GM12891 (cell line): ENCODE measurements around the gene GAR1.

ENCODE experiments used
- PAX5 ChIP-seq: IDR thresholded peaks from 2 replicates; pipeline ENCODE4 v1.6.1; 2011; ENCODE audit warnings: low read length, moderate library complexity, mild to moderate bottlenecking; ENCODE audit not compliant: insufficient read depth, severe bottlenecking
- POLR2A ChIP-seq: IDR thresholded peaks from 2 replicates; pipeline ENCODE4 v1.6.1; 2011; ENCODE audit warnings: low read depth, low read length, control low read depth
- POLR2AphosphoS5 ChIP-seq: IDR thresholded peaks from 2 replicates; pipeline ENCODE4 v1.6.1; 2011; ENCODE audit warnings: low read depth, low read length, control low read depth
- SPI1 ChIP-seq: IDR thresholded peaks from 2 replicates; pipeline ENCODE4 v1.6.1; 2011; ENCODE audit warnings: low read depth, low read length, control low read depth
- TAF1 ChIP-seq: IDR thresholded peaks from 2 replicates; pipeline ENCODE4 v1.6.1; 2011; ENCODE audit warnings: low read depth, low read length, control low read depth

- TF ChIP-seq SPI1 (no peak), POLR2A (no peak), TAF1 (no peak), POLR2AphosphoS5 (no peak), PAX5 (no peak)
These were observed 500 bp downstream of the GAR1 start for GRCh38 chr4:109816082-109816442.
